GM23248 (cell line): ENCODE measurements around the gene UBE2C.

Source experiments
- EZH2 ChIP-seq: fragments of 200-600 bp; sonication (generic); IDR thresholded peaks from 2 replicates; pipeline ENCODE4 v1.6.1; 2018; ENCODE audit warnings: antibody characterized with exemption, mild to moderate bottlenecking; ENCODE audit not compliant: insufficient read depth, poor library complexity, severe bottlenecking
- EZH2phosphoT487 ChIP-seq: fragments of 200-600 bp; sonication (generic); IDR thresholded peaks from 2 replicates; pipeline ENCODE4 v1.6.1; 2018; ENCODE audit warnings: antibody characterized with exemption, moderate library complexity, mild to moderate bottlenecking, low read depth; ENCODE audit not compliant: insufficient read depth

DNA sequence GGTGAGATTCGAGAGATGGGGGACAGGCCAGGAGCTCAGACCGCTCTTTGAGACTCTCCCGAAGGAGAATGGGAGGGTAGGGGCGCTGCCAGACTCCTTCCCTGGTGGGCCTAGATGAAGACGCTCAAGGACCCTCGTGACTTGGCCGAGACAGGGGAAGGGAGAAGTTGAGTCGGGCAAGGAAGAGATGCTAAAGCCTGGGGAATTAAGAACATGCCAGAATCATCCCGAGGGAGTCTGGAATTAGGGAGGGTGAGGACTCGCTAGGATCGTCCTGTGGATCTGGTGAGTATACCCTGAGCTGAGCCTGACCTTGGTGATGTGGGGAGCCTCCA, 529 bp downstream of the UBE2C start:
- no peak for TF ChIP-seq EZH2
- TF ChIP-seq EZH2phosphoT487, result no peak
